PC-3 (cell line): ENCODE results near the gene NFATC2IP.

Experiments used
- EZH2 ChIP-seq: fragments of 300-600 bp; sonication (generic); IDR thresholded peaks from one replicate; pipeline ENCODE4 v1.6.1; 2017; ENCODE audit warnings: antibody characterized with exemption, mild to moderate bottlenecking, low read length; ENCODE audit not compliant: unreplicated experiment
- TF ChIP-seq, protein P1 (sequence below): fragments of 300-600 bp; sonication (generic); conservative IDR thresholded peaks from 2 replicates; pipeline ENCODE4 v1.5.1; 2017; ENCODE audit warnings: antibody characterized with exemption, low read depth, mild to moderate bottlenecking, low read length

DNA sequence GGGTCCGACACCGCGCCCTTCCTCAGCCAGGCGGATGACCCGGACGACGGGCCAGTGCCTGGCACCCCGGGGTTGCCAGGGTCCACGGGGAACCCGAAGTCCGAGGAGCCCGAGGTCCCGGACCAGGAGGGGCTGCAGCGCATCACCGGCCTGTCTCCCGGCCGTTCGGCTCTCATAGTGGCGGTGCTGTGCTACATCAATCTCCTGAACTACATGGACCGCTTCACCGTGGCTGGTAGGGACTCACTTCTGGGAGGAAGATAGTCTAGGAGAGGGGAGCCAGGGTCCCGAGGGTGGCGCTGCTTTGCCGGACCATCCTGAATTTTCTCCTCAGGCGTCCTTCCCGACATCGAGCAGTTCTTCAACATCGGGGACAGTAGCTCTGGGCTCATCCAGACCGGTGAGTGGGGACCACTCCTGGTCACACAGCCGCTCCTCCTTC, 24.4 kb downstream of the NFATC2IP start:
- TF ChIP-seq, protein P1, sequence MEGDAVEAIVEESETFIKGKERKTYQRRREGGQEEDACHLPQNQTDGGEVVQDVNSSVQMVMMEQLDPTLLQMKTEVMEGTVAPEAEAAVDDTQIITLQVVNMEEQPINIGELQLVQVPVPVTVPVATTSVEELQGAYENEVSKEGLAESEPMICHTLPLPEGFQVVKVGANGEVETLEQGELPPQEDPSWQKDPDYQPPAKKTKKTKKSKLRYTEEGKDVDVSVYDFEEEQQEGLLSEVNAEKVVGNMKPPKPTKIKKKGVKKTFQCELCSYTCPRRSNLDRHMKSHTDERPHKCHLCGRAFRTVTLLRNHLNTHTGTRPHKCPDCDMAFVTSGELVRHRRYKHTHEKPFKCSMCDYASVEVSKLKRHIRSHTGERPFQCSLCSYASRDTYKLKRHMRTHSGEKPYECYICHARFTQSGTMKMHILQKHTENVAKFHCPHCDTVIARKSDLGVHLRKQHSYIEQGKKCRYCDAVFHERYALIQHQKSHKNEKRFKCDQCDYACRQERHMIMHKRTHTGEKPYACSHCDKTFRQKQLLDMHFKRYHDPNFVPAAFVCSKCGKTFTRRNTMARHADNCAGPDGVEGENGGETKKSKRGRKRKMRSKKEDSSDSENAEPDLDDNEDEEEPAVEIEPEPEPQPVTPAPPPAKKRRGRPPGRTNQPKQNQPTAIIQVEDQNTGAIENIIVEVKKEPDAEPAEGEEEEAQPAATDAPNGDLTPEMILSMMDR = no peak
- no peak for TF ChIP-seq EZH2
